Cortex of kidney (tissue), 1 donor: Measurements from ENCODE around the gene WBP2NL.
"Not testable (repeated sequence)": the region's sequence is repeated elsewhere in the genome, so short reads cannot be mapped to it uniquely, and the experiment has no call there.

Experiments used
- DNase-seq: peaks from one replicate; lab custom pipeline; 2025; lab: John Stamatoyannopoulos, UW

The WBP2NL gene

GRCh38 chr22:42033263-42034181 lies 34.9 kb downstream of the WBP2NL start:
- no peak for DNase-seq

GRCh38 chr22:42035256-42035655 lies 36.7 kb downstream of the WBP2NL start:
- no peak for DNase-seq

GRCh38 chr22:42039271-42039670 lies 40.7 kb downstream of the WBP2NL start:
- no peak for DNase-seq

GRCh38 chr22:42041784-42042183 lies 43.2 kb downstream of the WBP2NL start:
- DNase-seq = no peak

GRCh38 chr22:42050641-42051180 lies 52.1 kb downstream of the WBP2NL start:
- DNase-seq = no peak

GRCh38 chr22:42052765-42053164 lies 54.2 kb downstream of the WBP2NL start:
- DNase-seq = no peak

- no peak for DNase-seq
Observed at GRCh38 chr22:42056757-42057511, 58.3 kb downstream of the WBP2NL start.

- no peak for DNase-seq
Observed at GRCh38 chr22:42060489-42060888, 61.9 kb downstream of the WBP2NL start.

GRCh38 chr22:42061041-42061440 lies 62.5 kb downstream of the WBP2NL start:
- no peak for DNase-seq

GRCh38 chr22:42062506-42063170 lies 64.0 kb downstream of the WBP2NL start:
- no peak for DNase-seq

- DNase-seq = no peak
Observed at GRCh38 chr22:42064629-42065028, 66.0 kb downstream of the WBP2NL start.

- no peak for DNase-seq
Observed at GRCh38 chr22:42065438-42066125, 67.0 kb downstream of the WBP2NL start.

GRCh38 chr22:42066126-42066761 lies 67.7 kb downstream of the WBP2NL start:
- no peak for DNase-seq

- DNase-seq = no peak
Observed at GRCh38 chr22:42066937-42067336, 68.3 kb downstream of the WBP2NL start.

- no peak for DNase-seq
Observed at GRCh38 chr22:42067671-42068251, 69.2 kb downstream of the WBP2NL start.

GRCh38 chr22:42068291-42068690 lies 69.7 kb downstream of the WBP2NL start:
- DNase-seq = no peak

GRCh38 chr22:42069801-42070516 lies 71.4 kb downstream of the WBP2NL start:
- no peak for DNase-seq

- DNase-seq = peak; percentile 83
Observed at GRCh38 chr22:42070517-42071422, 72.2 kb downstream of the WBP2NL start, which contains the start of gene NAGA. Gene NAGA (minus strand): TSS chr22:42070812. CDS start chr22:42070297, 515 bp downstream.

- DNase-seq = not testable (repeated sequence)
Observed at GRCh38 chr22:42071508-42071907, 72.9 kb downstream of the WBP2NL start.
